ENCODE results near the gene ZNF217.
A peak's percentile ranks its signal among the peaks of the same experiment; 100 is the strongest.

Gene ZNF217

GRCh38 chr20:53582574-53583351 is 10.9 kb downstream of the ZNF217 start:
- DNase-seq (ENCODE audit: low spot score), result no peak

GRCh38 chr20:53582251-53582570 is 11.4 kb downstream of the ZNF217 start:
- DNase-seq (ENCODE audit: low spot score), result no peak

- peak; percentile 22 for DNase-seq (ENCODE audit: low spot score)
Measured at GRCh38 chr20:53581444-53582250, 12.0 kb downstream of the ZNF217 start.

GRCh38 chr20:53580376-53581111 is 13.1 kb downstream of the ZNF217 start:
- DNase-seq (ENCODE audit: low spot score), result no peak

GRCh38 chr20:53579581-53580375 is 13.9 kb downstream of the ZNF217 start:
- peak; percentile 15 for DNase-seq (ENCODE audit: low spot score)

- DNase-seq (ENCODE audit: low spot score), result no peak
Measured at GRCh38 chr20:53579266-53579580, 14.4 kb downstream of the ZNF217 start.

GRCh38 chr20:53578492-53579222 is 15.0 kb downstream of the ZNF217 start:
- peak; percentile 81 for DNase-seq (ENCODE audit: low spot score)

- DNase-seq (ENCODE audit: low spot score), result no peak
Measured at GRCh38 chr20:53576586-53577318, 16.9 kb downstream of the ZNF217 start.

GRCh38 chr20:53576195-53576580 is 17.5 kb downstream of the ZNF217 start:
- DNase-seq (ENCODE audit: low spot score), result no peak

GRCh38 chr20:53575481-53576194 is 18.0 kb downstream of the ZNF217 start:
- no peak for DNase-seq (ENCODE audit: low spot score)

GRCh38 chr20:53574819-53575218 is 18.8 kb downstream of the ZNF217 start:
- DNase-seq (ENCODE audit: low spot score), result no peak

- no peak for DNase-seq (ENCODE audit: low spot score)
Measured at GRCh38 chr20:53574259-53574789, 19.3 kb downstream of the ZNF217 start.

- DNase-seq (ENCODE audit: low spot score), result no peak
Measured at GRCh38 chr20:53571555-53572286, 21.9 kb downstream of the ZNF217 start.

GRCh38 chr20:53570446-53571276 is 23.0 kb downstream of the ZNF217 start:
- no peak for DNase-seq (ENCODE audit: low spot score)

GRCh38 chr20:53569606-53570307 is 23.9 kb downstream of the ZNF217 start:
- no peak for DNase-seq (ENCODE audit: low spot score)

GRCh38 chr20:53569005-53569404 is 24.6 kb downstream of the ZNF217 start:
- DNase-seq (ENCODE audit: low spot score), result no peak

GRCh38 chr20:53568351-53568750 is 25.3 kb downstream of the ZNF217 start:
- DNase-seq (ENCODE audit: low spot score), result no peak

All from germinal center (tissue), 1 donor.